NCI-H2107 (cell line): ENCODE results near the gene SCUBE1.

Experiments used
- DNase-seq: peaks from one replicate; lab custom pipeline; 2025; lab: John Stamatoyannopoulos, UW

SCUBE1 gene

DNA sequence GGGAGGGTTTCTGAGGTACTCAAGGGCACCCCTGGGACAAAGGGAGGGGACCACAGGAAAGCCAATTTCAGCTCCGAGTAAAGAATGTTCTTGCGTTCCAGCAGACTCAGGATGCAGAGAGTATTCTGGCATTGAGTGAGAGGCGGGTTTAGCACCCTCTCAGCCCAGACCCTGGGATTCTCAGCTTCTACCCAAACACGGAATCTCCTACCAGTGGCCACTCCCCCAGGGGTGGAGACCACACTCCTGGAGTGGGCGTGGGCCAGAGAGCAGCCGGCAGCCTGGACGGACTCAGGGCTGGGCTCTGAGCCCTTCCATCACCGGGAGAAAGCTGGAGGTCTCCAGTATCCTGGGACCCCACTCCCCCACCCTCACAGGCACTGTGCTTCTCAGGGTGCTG lies 130.1 kb downstream of the SCUBE1 start:
- DNase-seq, result no peak

DNA sequence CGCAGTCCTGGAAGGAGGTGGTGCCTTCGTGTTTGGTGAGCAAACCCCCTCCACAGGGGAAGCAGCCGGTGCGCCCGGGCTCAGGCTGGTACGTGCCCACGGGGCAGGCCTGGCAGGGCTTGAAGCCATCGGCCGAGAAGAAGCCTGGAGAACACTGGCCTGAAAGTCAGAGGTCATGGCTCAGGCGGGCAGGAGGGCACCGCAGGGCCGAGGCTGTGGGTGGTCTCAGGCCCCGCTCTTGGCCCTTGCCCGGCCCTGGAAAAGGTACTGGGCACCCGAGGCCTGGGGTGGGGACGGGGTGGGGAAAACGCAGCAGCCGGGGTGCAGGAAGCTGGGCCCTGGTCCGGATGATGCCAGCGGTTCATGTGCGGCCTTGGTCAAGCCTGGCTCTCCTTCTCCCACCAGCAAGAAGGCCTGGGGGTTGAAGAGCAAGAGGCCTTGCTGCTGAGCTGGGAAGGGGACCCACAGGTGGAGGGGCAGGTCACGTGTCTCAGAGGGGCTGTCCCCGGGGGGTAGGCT lies 130.7 kb downstream of the SCUBE1 start:
- no peak for DNase-seq

DNA sequence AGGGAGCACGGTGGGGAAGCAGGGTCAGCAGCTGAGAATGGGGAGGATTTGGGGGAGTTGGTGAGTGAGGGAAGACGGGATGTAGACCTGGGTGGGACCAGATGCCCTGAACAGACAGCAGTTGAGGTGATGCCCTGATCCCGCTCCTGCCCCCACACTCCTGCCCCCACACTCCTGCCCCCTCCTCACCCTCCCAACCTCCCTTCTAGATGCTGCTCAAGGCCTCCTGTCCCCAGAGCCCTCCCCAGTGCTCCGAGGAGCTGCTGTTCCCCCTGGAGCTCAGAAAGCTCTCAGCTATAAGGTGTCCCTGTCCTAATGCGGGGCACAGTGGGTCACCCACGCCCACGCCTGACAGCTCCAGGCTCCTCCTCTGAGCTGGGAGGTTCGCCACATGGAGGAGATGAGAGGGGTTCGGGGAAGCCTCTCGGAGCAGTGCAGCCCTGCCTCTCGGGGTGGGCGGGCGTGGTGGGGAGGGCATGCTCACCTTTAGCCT lies 131.2 kb downstream of the SCUBE1 start:
- DNase-seq, result no peak

DNA sequence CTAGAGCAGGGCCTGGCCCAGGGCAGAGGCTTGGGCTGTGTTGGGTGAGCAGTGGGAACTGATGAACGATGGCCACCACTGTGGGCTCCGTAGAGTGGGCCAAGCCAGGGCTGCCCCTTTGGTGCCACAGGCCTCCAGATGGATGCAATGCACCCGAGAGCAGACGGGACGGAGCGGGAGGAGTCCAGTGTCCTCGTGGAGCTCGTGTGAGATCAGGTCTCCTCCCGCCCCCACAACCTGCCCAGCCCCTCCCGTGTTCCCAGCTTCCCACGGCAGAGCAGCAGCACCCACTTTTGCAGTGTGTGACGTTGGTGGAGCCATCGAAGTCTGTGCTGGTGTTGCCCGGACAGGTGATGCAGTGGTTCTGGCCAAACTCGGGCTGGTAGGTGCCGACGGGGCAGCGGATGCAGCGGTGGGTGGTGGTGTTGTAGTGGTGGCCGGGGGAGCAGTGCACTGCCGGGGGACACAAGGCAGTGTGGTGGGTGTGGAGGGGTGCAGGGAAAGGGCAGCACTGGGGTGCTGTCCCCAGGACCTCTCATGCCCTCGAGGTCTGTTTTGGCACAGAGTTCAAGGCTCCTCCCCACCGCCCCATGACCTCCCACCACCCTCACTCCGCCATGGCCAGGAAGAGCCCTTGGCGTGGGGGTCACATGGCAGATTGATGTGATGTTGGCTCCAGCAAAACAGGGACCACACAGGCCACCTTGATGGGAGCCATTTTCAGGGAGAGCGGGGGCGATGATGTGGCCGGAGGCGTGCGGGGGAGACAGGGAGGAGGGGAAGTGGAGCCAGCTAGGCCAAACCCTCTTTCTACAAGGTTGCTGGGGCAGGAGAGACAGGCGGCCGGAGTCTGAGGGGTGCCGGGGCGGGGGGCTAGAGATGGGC lies 132.3 kb downstream of the SCUBE1 start:
- DNase-seq, result no peak

DNA sequence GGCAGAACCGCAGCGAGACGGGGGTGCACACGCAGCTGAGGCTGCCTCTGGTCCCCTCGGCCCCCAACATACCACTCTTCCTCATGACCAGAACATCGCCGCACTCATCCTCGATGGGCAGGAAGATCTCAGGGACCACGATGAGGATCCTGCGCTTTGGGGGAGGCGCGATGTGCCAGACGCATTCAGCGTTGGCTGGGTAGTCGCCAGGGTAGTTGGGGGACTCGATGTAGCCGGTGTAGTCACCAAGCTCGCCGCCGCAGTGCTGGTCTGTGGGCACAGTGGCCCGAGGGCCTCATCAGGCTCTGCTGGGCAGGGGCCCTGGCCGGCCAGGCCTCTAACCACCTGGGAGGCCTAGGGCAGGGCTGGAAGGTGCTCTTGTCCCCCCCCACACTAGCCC lies 133.2 kb downstream of the SCUBE1 start:
- no peak for DNase-seq

DNA sequence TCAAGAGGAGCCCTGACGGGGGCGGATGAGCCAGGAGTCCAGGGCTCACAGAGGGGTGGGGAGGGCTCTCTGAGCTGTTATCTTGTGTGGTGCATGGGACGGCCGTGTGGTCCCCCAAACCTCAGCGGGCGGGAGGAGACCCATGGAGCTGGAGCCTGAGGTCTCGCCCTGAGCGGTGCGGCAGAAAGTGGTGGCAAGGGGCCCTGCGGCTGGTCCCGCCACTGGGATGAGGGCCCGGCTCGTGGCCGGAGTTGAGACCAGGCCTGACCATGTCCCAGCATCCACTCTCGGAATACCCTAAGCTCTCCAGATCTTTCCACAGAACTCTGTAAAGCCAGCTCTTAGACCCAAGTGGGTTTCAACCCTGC lies 133.7 kb downstream of the SCUBE1 start:
- DNase-seq, result no peak

DNA sequence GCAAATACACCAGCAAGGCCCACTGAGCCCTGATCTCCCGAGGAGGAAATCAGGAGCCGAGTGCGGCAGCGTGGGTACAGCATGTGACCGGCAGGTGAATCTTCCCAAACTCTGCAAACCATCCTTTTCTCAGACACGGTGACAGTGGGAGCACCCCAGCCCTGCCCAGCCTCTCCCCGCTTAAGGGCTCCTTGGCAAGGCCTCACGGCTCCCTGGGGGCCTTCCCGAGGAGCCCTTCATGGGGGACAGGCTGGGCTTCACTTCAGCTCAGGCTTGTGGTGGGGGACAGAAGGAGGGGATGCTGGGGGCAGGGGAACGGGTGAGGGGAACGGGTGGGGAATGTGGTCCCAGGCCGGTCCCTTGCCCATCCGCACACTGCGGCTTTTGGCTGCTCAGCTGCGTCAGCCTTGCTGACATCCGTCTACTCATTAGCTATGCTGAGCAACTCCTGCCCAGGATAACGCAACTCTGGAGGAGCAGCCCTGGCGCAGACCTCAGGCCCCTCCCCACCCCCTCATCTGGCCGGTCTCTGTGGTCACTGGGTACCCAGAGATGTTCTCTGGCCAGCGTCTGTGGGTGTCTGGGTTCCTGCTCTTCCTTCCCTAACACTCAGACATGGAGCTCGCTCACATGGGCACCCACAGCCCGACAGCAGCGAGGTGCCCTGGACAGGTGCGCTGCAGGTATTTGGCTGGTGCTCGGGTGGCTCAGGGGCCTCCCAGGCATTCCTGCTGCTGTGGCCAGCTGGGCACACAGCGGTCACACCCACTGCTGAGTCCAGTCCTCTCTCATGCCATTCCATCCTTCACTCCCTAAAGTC lies 134.3 kb downstream of the SCUBE1 start:
- DNase-seq, result no peak

DNA sequence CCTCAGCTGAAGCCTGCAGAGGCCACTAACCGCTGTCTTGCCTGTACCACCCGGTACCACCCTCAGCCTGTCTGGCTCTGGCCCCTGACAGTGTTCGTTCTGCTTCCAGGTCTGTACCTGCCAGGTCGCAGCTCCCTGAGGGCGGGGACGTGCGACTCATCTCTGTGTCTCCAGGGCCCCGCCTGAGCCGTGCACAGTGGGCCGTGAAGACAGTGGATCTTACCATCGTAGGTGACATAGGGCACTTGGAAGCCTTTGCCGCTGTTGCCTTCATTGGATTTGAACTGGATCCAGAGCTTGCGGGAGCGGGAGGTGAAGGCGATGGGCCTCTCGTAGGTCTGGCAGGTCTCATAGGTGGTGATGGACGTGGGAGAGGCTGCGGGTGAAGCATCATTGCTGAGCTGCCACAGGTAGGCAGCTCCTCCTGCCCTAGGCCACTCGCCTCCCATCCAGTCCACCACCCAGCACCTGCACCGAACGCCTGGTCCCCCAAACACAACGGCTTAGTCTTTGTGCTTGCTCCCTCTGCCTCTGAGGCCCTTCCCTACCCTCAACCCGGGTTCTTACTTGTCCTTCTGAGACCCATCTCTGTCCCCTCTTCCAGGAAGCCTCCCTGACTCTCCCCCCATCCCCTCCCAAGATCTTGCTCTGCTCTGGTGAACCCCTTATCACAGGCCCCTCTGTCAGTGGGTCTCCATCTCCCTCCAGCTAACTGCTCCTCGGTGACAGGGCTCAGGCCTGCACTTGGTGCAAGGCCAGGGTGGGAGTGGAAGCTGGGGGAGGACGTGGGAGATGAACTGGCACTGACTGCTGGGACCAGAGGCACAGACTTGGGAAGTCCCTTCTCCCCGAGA lies 135.1 kb downstream of the SCUBE1 start:
- no peak for DNase-seq

DNA sequence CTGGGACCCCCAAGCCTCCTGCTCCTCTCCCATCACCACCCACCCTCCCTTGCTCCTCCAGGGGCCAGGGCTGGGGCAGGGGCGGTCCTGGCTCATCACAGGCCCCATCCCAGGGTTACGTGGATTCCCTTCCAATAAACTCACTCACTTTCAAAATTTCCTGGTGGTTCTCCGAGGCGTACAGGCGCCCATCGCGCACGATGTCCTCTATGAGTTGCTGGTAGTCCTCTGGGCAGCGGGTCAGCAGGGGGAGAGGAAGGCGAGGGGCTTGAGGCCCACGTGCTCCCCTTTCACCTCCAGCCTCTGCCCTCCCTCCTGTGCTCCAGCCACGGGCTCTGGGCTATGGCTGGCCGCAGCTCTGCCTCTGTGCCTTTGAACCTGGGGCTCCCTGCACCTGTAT lies 135.8 kb downstream of the SCUBE1 start:
- no peak for DNase-seq

DNA sequence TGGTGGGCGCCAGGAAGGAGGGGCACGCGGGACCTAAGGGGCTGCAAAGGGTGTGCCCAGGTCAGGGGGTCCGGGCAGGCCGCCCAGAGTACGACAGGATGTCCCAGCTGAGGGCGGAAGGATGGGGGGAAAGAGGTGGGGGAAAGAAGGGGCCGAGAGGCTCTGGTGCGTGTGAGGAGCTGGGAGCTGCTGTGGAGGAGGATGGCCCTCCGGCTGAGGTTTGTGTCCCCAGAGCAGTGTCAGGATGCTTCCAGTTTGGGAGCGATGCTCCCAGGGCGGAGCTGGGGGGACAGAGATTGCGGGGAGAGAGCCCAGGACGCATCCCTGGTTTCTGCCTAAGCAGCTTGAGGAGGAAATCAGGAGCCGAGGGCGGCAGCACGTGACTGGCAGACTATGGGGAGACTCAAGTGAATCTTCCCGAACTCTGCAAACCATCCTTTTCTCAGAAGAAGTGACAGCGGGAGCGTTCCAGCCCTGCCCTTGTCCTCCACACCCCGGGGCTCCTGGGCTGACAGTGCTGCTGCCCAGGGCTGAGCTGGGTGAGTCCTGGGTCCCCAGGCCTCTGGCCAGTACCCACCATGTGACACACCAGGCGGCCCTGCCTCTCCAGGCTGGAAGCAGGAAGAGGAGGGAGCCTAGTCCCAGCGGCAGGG lies 136.5 kb downstream of the SCUBE1 start:
- DNase-seq, result no peak

DNA sequence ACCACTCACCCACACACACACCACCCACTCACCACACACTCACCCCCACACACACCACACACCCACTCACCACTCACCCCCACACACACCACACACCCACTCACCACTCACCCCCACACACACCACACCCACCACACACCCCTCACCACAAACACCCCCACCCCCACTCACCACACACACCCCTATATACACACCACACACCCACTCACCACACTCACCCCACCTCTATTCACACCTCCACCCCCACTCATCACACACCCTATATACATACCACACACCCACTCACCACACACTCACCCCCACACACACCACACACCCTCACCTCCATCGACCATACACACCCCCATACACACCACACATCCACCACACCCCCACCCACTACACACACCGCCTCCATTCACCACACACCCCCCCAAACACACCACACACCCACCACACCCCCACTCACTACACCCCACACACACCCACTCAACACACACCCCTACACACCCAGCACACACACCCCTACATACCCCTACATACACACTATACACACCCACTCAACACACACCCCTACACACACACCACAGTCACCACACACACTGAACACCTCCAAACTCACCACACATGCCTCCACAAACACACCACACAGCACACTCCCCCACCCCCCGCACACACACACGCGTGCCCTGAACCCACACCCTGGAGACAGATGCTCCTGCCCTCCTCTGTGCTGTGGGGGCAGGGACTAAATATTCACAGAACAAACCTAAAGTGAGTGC lies 137.2 kb downstream of the SCUBE1 start:
- DNase-seq, result no peak

DNA sequence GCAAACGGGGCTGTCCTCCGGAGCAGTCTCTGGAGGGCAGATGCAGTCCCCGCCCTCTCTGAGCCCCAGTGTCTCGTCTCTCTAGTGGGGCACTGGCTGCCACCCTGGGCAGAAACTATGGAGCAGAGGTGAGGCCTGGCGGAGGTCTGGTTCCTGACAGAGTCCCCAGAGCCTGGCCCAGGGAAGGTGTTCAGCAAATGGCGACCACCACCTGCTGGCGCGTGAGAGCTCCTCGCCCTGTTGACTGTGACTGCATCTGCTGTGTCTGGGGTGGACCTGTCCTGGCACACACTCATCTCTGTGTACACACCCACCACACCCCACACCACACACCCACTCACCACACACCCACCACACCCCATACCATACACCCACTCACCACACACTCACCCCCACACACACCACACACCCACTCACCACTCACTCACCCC lies 137.9 kb downstream of the SCUBE1 start:
- no peak for DNase-seq

DNA sequence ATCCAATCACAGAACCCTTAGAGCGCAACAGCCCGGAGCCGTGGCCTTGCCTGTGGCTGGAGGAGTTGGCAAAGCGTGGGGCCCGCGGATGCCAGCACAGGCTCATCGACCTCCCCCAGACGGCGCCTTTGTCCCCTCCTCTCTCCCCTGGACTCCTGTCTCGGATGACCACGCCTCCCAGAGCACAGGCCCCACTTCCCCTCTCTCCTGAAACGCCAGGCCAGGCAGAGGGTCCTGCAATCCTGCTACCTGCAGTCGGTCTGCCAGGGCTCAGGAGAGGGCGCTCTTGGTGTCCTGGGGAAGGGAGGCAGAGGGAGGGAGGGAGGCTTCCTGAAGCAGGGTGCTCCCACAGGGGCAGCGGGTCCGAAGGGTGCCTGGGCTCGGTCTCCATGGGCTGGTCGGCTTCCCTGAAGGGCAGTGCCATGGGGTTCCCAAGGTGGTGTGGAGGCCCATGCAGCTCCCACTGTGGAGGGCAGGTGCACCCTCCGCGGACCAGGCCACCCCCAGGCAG lies 139.6 kb downstream of the SCUBE1 start:
- DNase-seq, result no peak

DNA sequence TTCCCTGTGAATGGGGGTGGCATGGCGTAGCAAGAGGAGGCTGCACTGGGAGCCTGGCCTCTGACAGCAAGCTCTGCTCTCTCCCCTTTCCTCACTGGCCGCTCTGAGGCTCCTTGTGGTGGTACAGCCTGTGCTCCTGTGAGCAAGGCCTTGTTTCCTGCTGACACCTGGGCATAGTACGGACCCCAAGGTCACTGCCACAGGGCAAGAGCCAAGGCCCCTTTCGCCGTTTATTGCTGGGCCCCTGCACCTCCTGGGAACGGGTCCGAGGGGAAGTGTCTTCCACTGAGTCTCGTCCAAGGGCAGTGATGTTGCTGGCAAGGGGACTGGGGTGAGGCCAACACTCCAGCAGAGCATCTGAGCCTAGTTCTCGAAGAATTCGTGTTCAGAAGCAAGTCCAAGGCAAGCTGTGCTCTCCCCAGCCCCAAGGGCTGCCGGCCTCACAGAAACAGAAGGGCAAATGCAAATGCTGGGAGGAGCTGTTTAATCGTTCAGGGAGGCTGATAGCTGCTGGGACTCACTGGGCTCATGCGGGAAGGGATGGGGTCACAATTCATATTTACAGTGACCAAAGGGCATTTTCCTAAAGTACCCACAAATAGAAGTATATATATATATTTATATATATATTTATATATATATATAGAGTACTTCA lies 140.3 kb downstream of the SCUBE1 start:
- no peak for DNase-seq

DNA sequence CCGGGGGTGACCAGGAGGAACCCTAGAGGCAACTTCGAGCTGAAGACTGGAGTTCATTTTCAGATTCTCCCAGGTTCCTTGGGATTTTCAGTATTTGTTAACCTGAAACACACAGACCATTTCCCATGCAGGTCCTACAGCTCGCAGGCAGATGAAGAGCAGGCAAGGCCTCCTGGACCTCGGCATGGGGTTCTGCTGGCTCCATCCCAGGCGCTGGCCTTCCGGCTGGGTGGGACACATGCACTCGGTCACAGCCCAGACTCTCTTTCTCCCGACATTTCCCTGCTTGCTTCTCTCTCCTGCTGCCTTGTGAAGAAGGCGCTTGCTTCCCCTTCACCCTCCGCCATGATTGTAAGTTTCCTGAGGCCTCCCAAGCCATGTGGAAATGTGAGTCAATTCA lies 140.8 kb downstream of the SCUBE1 start:
- DNase-seq, result no peak

DNA sequence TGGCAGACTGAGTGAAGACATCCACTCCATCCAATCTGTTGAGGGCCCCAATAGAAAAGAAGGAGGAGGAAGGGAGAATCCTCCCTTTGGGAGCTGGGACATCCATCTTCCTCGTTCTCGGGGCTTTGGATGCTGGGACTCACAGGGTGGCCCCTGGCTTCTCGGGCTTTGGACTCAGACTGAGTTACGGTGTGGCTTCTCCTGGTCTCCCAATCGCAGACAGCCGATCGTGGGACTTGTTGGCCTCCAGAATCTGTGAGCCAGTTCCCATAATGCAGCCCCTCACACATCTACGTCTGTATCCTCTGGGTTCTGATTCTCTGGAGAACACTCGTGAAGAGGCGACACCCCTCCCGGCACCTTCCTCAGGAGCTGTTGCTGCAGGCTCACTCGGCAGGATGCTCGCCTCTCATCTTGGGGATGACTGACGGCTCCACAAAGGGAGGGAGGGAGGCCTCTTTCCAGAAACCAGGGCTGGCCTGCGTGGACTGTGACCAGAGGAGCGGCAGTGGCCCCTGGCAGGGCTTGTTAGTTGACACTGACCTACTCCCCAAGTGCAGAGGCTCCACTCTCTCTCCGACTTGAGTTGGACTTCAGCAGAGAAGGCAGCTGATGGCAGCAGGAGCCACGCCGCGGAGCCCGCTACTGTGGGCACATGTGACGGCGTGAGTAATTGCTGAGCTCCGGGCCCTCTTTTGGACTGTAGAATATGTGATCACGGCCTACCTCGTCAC lies 141.5 kb downstream of the SCUBE1 start:
- no peak for DNase-seq

DNA sequence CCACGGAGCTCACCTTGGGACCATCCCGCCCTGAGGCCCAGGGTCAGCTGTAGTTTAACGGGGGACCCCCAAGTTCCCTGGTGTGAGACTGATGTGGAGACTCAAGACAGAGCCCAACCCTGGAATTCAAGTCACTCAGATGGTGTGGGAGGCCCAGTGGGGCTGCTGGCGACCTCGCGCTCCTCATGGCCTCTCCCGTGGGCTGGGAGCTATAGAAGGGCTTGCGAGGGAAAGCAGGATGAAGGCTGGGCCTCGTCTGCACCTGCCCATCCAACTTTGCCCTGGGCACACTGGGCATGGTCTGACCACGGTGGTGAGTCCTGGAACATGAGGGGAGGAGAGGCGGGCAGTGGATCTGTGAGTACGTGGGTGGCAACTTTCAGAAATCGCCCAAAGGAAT lies 142.6 kb downstream of the SCUBE1 start:
- no peak for DNase-seq

DNA sequence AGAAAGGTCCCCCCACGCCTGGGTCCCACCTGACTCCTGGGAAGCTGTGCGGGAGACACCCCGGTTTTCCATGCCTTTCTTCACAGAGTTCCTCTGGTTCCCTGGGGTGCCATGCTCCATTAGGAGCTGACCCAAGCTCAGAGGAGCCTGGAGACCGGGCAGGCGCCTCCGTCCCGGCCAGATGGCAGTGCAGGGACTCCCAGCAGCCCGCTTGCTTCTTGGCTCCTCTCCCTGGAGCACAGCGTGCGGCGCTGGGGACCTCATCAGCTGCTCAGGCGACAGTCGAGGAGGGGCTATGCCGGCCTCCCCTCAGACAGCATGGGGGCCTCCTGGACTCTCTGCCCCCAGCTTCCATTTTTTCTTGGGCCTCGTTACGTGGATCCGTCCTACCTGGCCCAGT lies 143.1 kb downstream of the SCUBE1 start:
- no peak for DNase-seq

DNA sequence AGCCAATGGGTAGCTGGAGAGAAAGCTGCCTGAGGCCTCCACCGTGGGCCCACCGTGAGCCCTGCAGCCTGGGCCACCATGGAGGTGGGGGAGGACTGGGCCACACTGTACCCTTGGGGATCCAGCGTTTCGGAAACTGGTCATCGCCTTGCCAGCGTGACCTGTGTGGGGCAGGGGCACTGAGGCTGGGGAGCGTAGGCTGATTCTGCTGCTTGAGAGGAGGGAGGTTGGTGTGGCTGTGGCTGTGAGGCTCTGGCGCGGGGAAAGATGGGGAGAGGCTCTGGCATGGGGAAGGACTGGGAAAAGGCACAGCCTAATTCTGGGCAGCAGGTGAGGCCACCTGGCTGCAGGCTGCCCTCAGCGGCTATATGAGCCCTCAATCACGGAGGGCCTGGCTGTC lies 143.6 kb downstream of the SCUBE1 start:
- DNase-seq, result no peak
